ENCODE data around the gene EPS8L3. TPM values are rescaled to one million over a fixed set of nuclear protein-coding genes. Genes with fewer than 3 reads are reported as not detected.
"Not testable (repeated sequence)": the region's sequence is repeated elsewhere in the genome, so short reads cannot be mapped to it uniquely, and the experiment has no call there.

Gene EPS8L3
- total RNA-seq, 1 donor, result not detected

DNA sequence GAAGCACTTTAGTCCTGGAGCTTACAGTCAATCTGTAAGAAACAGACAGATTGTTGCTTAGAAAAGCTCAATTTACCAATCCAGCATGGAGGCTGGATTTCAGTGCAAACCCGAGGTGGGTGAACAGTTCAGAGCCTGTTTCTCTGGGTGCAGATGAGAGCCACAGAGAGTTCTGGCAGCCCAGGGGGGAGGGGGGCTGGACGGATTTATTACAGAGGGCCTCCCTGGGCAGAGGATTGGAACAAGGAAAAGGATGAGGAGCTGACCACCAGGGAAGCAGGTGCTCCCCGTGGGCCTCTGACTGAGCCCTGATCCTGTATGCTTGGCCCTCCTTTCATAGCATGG is 38.0 kb upstream of the EPS8L3 start:
- no peaks in the 10 kb centered on the region for H3K79me2 ChIP-seq (ENCODE audit: insufficient read depth, low read length)
- no peaks in the 10 kb centered on the region for H3K36me3 ChIP-seq (ENCODE audit: insufficient read depth, low read length)
- H3K4me2 ChIP-seq (ENCODE audit: insufficient read depth, low read length), result no peak overlapping the region
- H3K27me3 ChIP-seq (ENCODE audit: insufficient read depth, low read length), result no peaks in the 10 kb centered on the region
- H3K27ac ChIP-seq (ENCODE audit: low read depth, low read length), result no peak overlapping the region
- H4K20me1 ChIP-seq (ENCODE audit: insufficient read depth, low read length), result no peaks in the 10 kb centered on the region
- TF ChIP-seq, protein P1, sequence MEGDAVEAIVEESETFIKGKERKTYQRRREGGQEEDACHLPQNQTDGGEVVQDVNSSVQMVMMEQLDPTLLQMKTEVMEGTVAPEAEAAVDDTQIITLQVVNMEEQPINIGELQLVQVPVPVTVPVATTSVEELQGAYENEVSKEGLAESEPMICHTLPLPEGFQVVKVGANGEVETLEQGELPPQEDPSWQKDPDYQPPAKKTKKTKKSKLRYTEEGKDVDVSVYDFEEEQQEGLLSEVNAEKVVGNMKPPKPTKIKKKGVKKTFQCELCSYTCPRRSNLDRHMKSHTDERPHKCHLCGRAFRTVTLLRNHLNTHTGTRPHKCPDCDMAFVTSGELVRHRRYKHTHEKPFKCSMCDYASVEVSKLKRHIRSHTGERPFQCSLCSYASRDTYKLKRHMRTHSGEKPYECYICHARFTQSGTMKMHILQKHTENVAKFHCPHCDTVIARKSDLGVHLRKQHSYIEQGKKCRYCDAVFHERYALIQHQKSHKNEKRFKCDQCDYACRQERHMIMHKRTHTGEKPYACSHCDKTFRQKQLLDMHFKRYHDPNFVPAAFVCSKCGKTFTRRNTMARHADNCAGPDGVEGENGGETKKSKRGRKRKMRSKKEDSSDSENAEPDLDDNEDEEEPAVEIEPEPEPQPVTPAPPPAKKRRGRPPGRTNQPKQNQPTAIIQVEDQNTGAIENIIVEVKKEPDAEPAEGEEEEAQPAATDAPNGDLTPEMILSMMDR (IDR thresholded peaks at IDR 0.05; ENCODE audit: extremely low read depth, low read depth, low read length), result no peak
- no peak overlapping the region for H3K4me3 ChIP-seq (ENCODE audit: insufficient read depth, low read length)
- H2AFZ ChIP-seq (ENCODE audit: low read length), result no peak overlapping the region
- peaks cover 30% of the 10 kb centered on the region for H3K4me1 ChIP-seq (ENCODE audit: insufficient read depth, low read length)
- H3K9me3 ChIP-seq (ENCODE audit: low read depth, low read length), result no peaks in the 10 kb centered on the region
- DNase-seq (ENCODE audit: insufficient read length, low spot score, missing footprints), result no peak

DNA sequence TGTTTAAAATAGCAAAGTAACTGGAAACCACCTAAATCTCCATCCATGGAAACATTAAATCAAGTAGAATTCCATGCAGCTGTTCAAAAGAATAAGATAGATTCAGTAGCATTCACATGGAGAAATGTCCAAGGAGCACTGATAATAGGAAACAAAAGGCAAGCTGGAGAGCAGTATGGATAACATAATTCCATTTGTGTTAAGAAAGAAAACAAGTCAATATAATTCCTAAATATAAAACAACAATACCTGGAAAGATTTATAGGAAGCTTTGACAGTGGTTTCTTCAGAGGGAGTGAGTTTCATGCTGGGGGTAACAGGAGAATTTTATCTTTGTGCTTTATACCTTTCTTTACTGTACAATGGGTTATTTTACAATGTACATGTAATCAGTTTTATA is 36.6 kb upstream of the EPS8L3 start:
- H3K4me2 ChIP-seq (ENCODE audit: insufficient read depth, low read length), result no peak overlapping the region
- H3K4me3 ChIP-seq (ENCODE audit: insufficient read depth, low read length), result no peak overlapping the region
- H3K27ac ChIP-seq (ENCODE audit: low read depth, low read length), result no peak overlapping the region
- no peaks in the 10 kb centered on the region for H4K20me1 ChIP-seq (ENCODE audit: insufficient read depth, low read length)
- TF ChIP-seq, protein P1 (IDR thresholded peaks at IDR 0.05; ENCODE audit: extremely low read depth, low read depth, low read length), result no peak
- H3K9me3 ChIP-seq (ENCODE audit: low read depth, low read length), result no peaks in the 10 kb centered on the region
- H3K36me3 ChIP-seq (ENCODE audit: insufficient read depth, low read length), result no peaks in the 10 kb centered on the region
- H3K4me1 ChIP-seq (ENCODE audit: insufficient read depth, low read length), result peaks cover 33% of the 10 kb centered on the region
- H3K79me2 ChIP-seq (ENCODE audit: insufficient read depth, low read length), result no peaks in the 10 kb centered on the region
- H3K27me3 ChIP-seq (ENCODE audit: insufficient read depth, low read length), result no peaks in the 10 kb centered on the region
- no peak overlapping the region for H2AFZ ChIP-seq (ENCODE audit: low read length)
- DNase-seq (ENCODE audit: insufficient read length, low spot score, missing footprints), result no peak

DNA sequence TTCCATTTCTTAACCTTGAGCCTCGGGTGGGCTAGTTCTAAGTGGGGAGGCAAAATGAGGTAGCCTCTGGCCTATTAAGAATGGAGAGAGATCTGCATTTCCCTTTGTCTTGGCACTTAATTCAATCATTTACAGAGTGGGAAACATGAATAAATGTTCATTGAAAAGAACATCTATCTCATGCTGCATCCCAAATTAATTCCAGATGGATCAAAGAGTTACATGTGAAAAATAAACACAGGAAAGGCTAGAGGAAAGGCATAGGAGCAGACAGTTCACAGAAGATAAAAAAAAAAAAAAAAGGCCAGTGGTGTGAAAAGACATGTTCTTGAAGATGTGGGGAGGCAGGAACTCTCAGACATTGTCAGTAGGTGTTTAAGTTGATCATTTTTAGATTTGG is 35.7 kb upstream of the EPS8L3 start:
- Histone ChIP-seq H3K4me2 (ENCODE audit: insufficient read depth, low read length) (no peak overlapping the region), H3K9me3 (ENCODE audit: low read depth, low read length) (no peaks in the 10 kb centered on the region)
- DNase-seq (ENCODE audit: insufficient read length, low spot score, missing footprints), result no peak

DNA sequence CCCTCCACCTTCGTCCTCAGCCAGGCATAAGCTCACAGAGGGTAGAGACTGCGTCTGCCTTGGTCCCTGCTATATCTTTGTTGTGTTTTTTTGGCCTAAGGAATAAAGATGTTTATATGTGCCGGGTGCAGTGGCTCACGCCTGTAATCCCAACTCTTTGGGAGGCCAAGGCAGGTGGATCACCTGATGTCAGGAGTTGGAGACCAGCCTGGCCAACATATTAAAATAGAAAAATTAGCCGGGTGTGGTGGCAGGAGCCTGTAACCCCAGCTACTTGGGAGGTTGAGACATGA is 33.5 kb upstream of the EPS8L3 start:
- Histone ChIP-seq H3K4me1 (ENCODE audit: insufficient read depth, low read length) (peaks cover 39% of the 10 kb centered on the region), H3K27ac (ENCODE audit: low read depth, low read length) (peak overlapping the region; percentile 69)
- H4K20me1 ChIP-seq (ENCODE audit: insufficient read depth, low read length); H3K4me3 ChIP-seq (ENCODE audit: insufficient read depth, low read length); H3K4me2 ChIP-seq (ENCODE audit: insufficient read depth, low read length); H3K27me3 ChIP-seq (ENCODE audit: insufficient read depth, low read length); H3K36me3 ChIP-seq (ENCODE audit: insufficient read depth, low read length); H3K79me2 ChIP-seq (ENCODE audit: insufficient read depth, low read length); H2AFZ ChIP-seq (ENCODE audit: low read length); DNase-seq (ENCODE audit: insufficient read length, low spot score, missing footprints); H3K9me3 ChIP-seq (ENCODE audit: low read depth, low read length): not testable (repeated sequence)

More for the DNA sequence above, 35.7 kb upstream of the EPS8L3 start:
- Histone ChIP-seq H3K4me3 (ENCODE audit: insufficient read depth, low read length) (no peak overlapping the region), H4K20me1 (ENCODE audit: insufficient read depth, low read length) (no peaks in the 10 kb centered on the region), H3K4me1 (ENCODE audit: insufficient read depth, low read length) (peaks cover 37% of the 10 kb centered on the region), H3K27ac (ENCODE audit: low read depth, low read length) (no peak overlapping the region), H3K27me3 (ENCODE audit: insufficient read depth, low read length) (no peaks in the 10 kb centered on the region), H2AFZ (ENCODE audit: low read length) (no peak overlapping the region), H3K36me3 (ENCODE audit: insufficient read depth, low read length) (no peaks in the 10 kb centered on the region), H3K79me2 (ENCODE audit: insufficient read depth, low read length) (no peaks in the 10 kb centered on the region)
- TF ChIP-seq, protein P1 (IDR thresholded peaks at IDR 0.05; ENCODE audit: extremely low read depth, low read depth, low read length), result no peak

Data from osteoblast (primary cell).